Fibroblast of the aortic adventitia (primary cell): ENCODE results near the gene AGRP. TPM values are rescaled to one million over a fixed set of nuclear protein-coding genes. Genes with fewer than 3 reads are reported as not detected.

ENCODE experiments used
- DNase-seq: peaks from one replicate; pipeline ENCODE4 v3.0.0-alpha.2; 2010; ENCODE audit warnings: low read depth
- H3K4me3 ChIP-seq: 2 replicates; pipeline ENCODE4 v1.5.1; 2011; ENCODE audit warnings: low read depth, mild to moderate bottlenecking, control low read depth, low read length, moderate library complexity
- CTCF ChIP-seq: IDR thresholded peaks from 2 replicates; pipeline ENCODE4 v1.5.1; 2011; ENCODE audit warnings: mild to moderate bottlenecking, low read length, control low read depth, inconsistent platforms; ENCODE audit not compliant: insufficient read depth
- total RNA-seq: library from RNA; depleted of rRNA; stranded (reverse); fragments of >200 nt; gene quantifications from 2 replicates; pipeline ENCODE4 v1.2.3, GENCODE V29; 2012; ENCODE audit warnings: low replicate concordance

Gene AGRP
- total RNA-seq, 1 donor = not detected

GRCh38 chr16:67442581-67443255 is 40.6 kb downstream of the AGRP start:
- no peak overlapping the region for H3K4me3 ChIP-seq
- TF ChIP-seq CTCF = no peak
- DNase-seq = no peak

- DNase-seq = no peak
- no peak overlapping the region for H3K4me3 ChIP-seq
- no peak for TF ChIP-seq CTCF
Measured at GRCh38 chr16:67441907-67442306, 41.4 kb downstream of the AGRP start.

- no peak for DNase-seq
- H3K4me3 ChIP-seq = no peak overlapping the region
- TF ChIP-seq CTCF = no peak
Measured at GRCh38 chr16:67441271-67441753, 42.0 kb downstream of the AGRP start.

GRCh38 chr16:67438824-67439393 is 44.4 kb downstream of the AGRP start:
- TF ChIP-seq CTCF = no peak
- no peak overlapping the region for H3K4me3 ChIP-seq
- DNase-seq = no peak

- DNase-seq = no peak
Measured at GRCh38 chr16:67438098-67438791, 45.1 kb downstream of the AGRP start.

GRCh38 chr16:67437513-67437912 is 45.8 kb downstream of the AGRP start:
- no peak overlapping the region for H3K4me3 ChIP-seq
- no peak for DNase-seq
- no peak for TF ChIP-seq CTCF

More at GRCh38 chr16:67438098-67438791, 45.1 kb downstream of the AGRP start:
- no peak overlapping the region for H3K4me3 ChIP-seq
- no peak for TF ChIP-seq CTCF
